Measurements from ENCODE around the gene IL7R. TPM values are rescaled to one million over a fixed set of nuclear protein-coding genes. Genes with fewer than 3 reads are reported as not detected.

IL7R gene
- total RNA-seq, 2 experiments from 2014 or later, result 4.6 to 62.2 TPM

DNA sequence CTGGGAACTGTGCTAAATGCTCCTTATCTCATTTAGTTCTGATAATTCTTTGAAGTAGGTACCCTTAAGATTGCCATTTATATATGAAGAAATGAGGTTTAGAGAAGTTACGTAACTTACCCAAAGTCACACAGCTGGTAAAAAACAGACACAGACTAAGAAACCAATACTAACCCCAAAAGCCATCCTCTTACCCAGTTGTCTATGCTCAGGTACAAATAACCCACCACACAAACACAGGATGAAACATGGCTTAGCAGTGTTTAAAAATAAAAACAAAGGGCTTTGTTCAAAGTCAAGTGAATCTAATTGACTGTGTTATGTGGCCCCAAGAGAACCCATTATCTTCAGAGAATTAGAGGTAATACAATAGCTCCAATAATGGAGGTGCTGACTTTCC lies 37.0 kb upstream of the IL7R start:
- CTCF ChIA-PET (ENCODE audit: unreplicated experiment), result no interaction called here
- BruUV-seq (replicated peaks), result no TSS peak
- intact Hi-C loops (cut with micrococcal nuclease; ENCODE audit: unreplicated experiment), result no loop called here
- Histone ChIP-seq H3K4me3 (ENCODE audit: low read depth, low read length, poor library complexity, severe bottlenecking) (no peak overlapping the region), H3K4me1 (ENCODE audit: insufficient read depth, low read length, poor library complexity, severe bottlenecking) (peaks cover 6% of the 10 kb centered on the region), H3K79me2 (ENCODE audit: insufficient read depth, low read depth, low read length) (no peaks in the 10 kb centered on the region), H4K20me1 (ENCODE audit: insufficient read depth, low read length) (no peaks in the 10 kb centered on the region), H2AFZ (ENCODE audit: low read length) (no peak overlapping the region), H3K27ac (ENCODE audit: low read depth, low read length, poor library complexity, severe bottlenecking) (no peak overlapping the region), H3K9me3 (ENCODE audit: low read length) (no peaks in the 10 kb centered on the region), H3K4me2 (ENCODE audit: low read length) (no peak overlapping the region), H3K9me2 (ENCODE audit: insufficient read depth, low read length) (no peaks in the 10 kb centered on the region), H3K36me3 (ENCODE audit: insufficient read depth, low read length) (no peaks in the 10 kb centered on the region)
- POLR2A ChIA-PET, result interaction anchor here (0.9 to 1.2 kb wide), 3 partner anchors 10 to 14 kb away, joined by 3 to 4 read pairs (median 3); no protein-coding TSS in a partner anchor
- no peak for DNase-seq (ENCODE audit: low spot score)
- TF ChIP-seq CTCF (conservative IDR thresholded peaks at IDR 0.05; ENCODE audit: low read length), result no peak
- TF ChIP-seq EZH2phosphoT487 (IDR thresholded peaks at IDR 0.05; ENCODE audit: borderline replicate concordance, low read depth, low read length), result no peak

DNA sequence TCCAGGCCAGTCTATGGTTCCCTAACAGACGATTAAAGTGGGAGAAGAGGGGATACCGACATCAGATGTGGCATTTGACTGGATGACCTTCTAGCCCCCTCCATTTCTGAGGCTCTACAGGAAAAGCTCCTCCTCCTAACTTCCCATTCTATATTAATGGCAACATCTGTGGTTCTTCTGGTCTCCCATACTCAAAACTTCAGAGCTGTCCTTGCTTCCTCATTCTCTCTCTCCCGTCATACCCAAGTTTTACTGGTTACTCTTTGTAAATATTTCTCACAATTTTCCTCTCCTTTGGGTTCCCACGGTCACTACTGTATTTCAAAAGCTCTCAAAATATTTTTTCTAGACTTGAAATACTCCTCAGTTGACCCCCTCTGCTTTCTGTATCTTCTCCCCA lies 36.0 kb upstream of the IL7R start:
- ChIA-PET CTCF (ENCODE audit: unreplicated experiment) (interaction anchor here (1.8 kb wide), 1 partner anchor 8 kb away, joined by 5 read pairs; no protein-coding TSS in a partner anchor), POLR2A (no interaction called here)
- no peak for DNase-seq (ENCODE audit: low spot score)
- H3K36me3 ChIP-seq (ENCODE audit: insufficient read depth, low read length), result no peaks in the 10 kb centered on the region
- H3K9me2 ChIP-seq (ENCODE audit: insufficient read depth, low read length), result no peaks in the 10 kb centered on the region
- no peak overlapping the region for H3K4me2 ChIP-seq (ENCODE audit: low read length)
- no peak overlapping the region for H3K4me3 ChIP-seq (ENCODE audit: low read depth, low read length, poor library complexity, severe bottlenecking)
- intact Hi-C loops (cut with micrococcal nuclease; ENCODE audit: unreplicated experiment), result no loop called here
- no peak overlapping the region for H2AFZ ChIP-seq (ENCODE audit: low read length)
- H3K4me1 ChIP-seq (ENCODE audit: insufficient read depth, low read length, poor library complexity, severe bottlenecking), result no peaks in the 10 kb centered on the region
- no peak overlapping the region for H3K27ac ChIP-seq (ENCODE audit: low read depth, low read length, poor library complexity, severe bottlenecking)
- BruUV-seq (replicated peaks), result no TSS peak
- TF ChIP-seq CTCF (conservative IDR thresholded peaks at IDR 0.05; ENCODE audit: low read length) (no peak), EZH2phosphoT487 (IDR thresholded peaks at IDR 0.05; ENCODE audit: borderline replicate concordance, low read depth, low read length) (no peak)
- H4K20me1 ChIP-seq (ENCODE audit: insufficient read depth, low read length), result no peaks in the 10 kb centered on the region
- no peaks in the 10 kb centered on the region for H3K79me2 ChIP-seq (ENCODE audit: insufficient read depth, low read depth, low read length)
- H3K9me3 ChIP-seq (ENCODE audit: low read length), result no peaks in the 10 kb centered on the region

GRCh38 chr5:35821513-35821912 lies 35.2 kb upstream of the IL7R start:
- Histone ChIP-seq H3K36me3 (ENCODE audit: insufficient read depth, low read length) (no peaks in the 10 kb centered on the region), H3K79me2 (ENCODE audit: insufficient read depth, low read depth, low read length) (no peaks in the 10 kb centered on the region), H3K4me2 (ENCODE audit: low read length) (no peak overlapping the region), H3K4me3 (ENCODE audit: low read depth, low read length, poor library complexity, severe bottlenecking) (no peak overlapping the region), H2AFZ (ENCODE audit: low read length) (no peak overlapping the region), H3K9me2 (ENCODE audit: insufficient read depth, low read length) (no peaks in the 10 kb centered on the region), H3K27ac (ENCODE audit: low read depth, low read length, poor library complexity, severe bottlenecking) (no peak overlapping the region), H4K20me1 (ENCODE audit: insufficient read depth, low read length) (no peaks in the 10 kb centered on the region), H3K9me3 (ENCODE audit: low read length) (no peaks in the 10 kb centered on the region), H3K4me1 (ENCODE audit: insufficient read depth, low read length, poor library complexity, severe bottlenecking) (no peaks in the 10 kb centered on the region)
- intact Hi-C loops (cut with micrococcal nuclease; ENCODE audit: unreplicated experiment), result no loop called here
- DNase-seq (ENCODE audit: low spot score), result no peak
- TF ChIP-seq EZH2phosphoT487 (IDR thresholded peaks at IDR 0.05; ENCODE audit: borderline replicate concordance, low read depth, low read length), result no peak
- no peak for TF ChIP-seq CTCF (conservative IDR thresholded peaks at IDR 0.05; ENCODE audit: low read length)
- POLR2A ChIA-PET, result no interaction called here
- no TSS peak for BruUV-seq (replicated peaks)
- CTCF ChIA-PET (ENCODE audit: unreplicated experiment), result interaction anchor here (0.6 to 1.8 kb wide), 2 partner anchors 9 to 86 kb away, joined by 3 to 5 read pairs; no protein-coding TSS in a partner anchor
